ENCODE data around the gene FAM117B. TPM values are rescaled to one million over a fixed set of nuclear protein-coding genes. Genes with fewer than 3 reads are reported as not detected.

Gene FAM117B
- 2.9 and 3.5 TPM in 2 replicates for total RNA-seq

GRCh38 chr2:202634556-202635427, at the start of gene FAM117B:
TSS of gene FAM117B (plus strand) at chr2:202634969. CDS start at chr2:202635188, 219 bp downstream.

Other genes starting within 250 kb of the FAM117B start
- gene ICA1L, start 236.8 kb downstream of the FAM117B start, total RNA-seq: 1.3 and 6.7 TPM in 2 replicates

Measured in pericardium fibroblast (primary cell).